RKO (cell line): ENCODE measurements around the gene ILRUN.
"Not testable (repeated sequence)": the region's sequence is repeated elsewhere in the genome, so short reads cannot be mapped to it uniquely, and the experiment has no call there.

Experiments
- DNase-seq: peaks from one replicate; pipeline ENCODE4 v3.0.0-alpha.2; 2016; ENCODE audit warnings: low spot score

The ILRUN gene

GRCh38 chr6:34664256-34664971 is 32.2 kb downstream of the ILRUN start:
- no peak for DNase-seq

GRCh38 chr6:34663831-34664255 is 32.7 kb downstream of the ILRUN start:
- no peak for DNase-seq

GRCh38 chr6:34663371-34663770 is 33.2 kb downstream of the ILRUN start:
- DNase-seq = no peak

- no peak for DNase-seq
Observed at GRCh38 chr6:34661357-34661756, 35.2 kb downstream of the ILRUN start.

- DNase-seq = no peak
Observed at GRCh38 chr6:34658605-34659265, 37.8 kb downstream of the ILRUN start.

- DNase-seq = peak; percentile 53
Observed at GRCh38 chr6:34657979-34658480, 38.5 kb downstream of the ILRUN start.

- DNase-seq = peak; percentile 92
Observed at GRCh38 chr6:34657307-34657978, 39.1 kb downstream of the ILRUN start.

- DNase-seq = no peak
Observed at GRCh38 chr6:34657037-34657306, 39.6 kb downstream of the ILRUN start.

- no peak for DNase-seq
Observed at GRCh38 chr6:34656378-34657036, 40.1 kb downstream of the ILRUN start.

- not testable (repeated sequence) for DNase-seq
Observed at GRCh38 chr6:34655876-34656377, 40.6 kb downstream of the ILRUN start.

GRCh38 chr6:34654061-34654710 is 42.4 kb downstream of the ILRUN start:
- no peak for DNase-seq

GRCh38 chr6:34652263-34652662 is 44.3 kb downstream of the ILRUN start:
- DNase-seq = no peak

- no peak for DNase-seq
Observed at GRCh38 chr6:34650823-34651222, 45.7 kb downstream of the ILRUN start.

GRCh38 chr6:34650232-34650631 is 46.3 kb downstream of the ILRUN start:
- DNase-seq = not testable (repeated sequence)

GRCh38 chr6:34648806-34649205 is 47.8 kb downstream of the ILRUN start:
- no peak for DNase-seq
